B cell (primary cell): ENCODE data around the gene NLRP1. TPM values are rescaled to one million over a fixed set of nuclear protein-coding genes. Genes with fewer than 3 reads are reported as not detected.

Experiments
- ATAC-seq: fragments of 200-7000 bp; cut with Tn5 transposase; one replicate; pipeline ENCODE4 v1.10.0; 2021; ENCODE audit warnings: low read depth, mild to moderate bottlenecking, moderate number of reproducible peaks, moderate library complexity
- CTCF ChIA-PET: fragments of 350-600 bp; sonication (Branson Sonifier 250); formaldehyde crosslinking; loops from one replicate; lab custom pipeline; 2021; ENCODE audit warnings: antibody characterized with exemption, inconsistent platforms; lab: Charles Lee
- POLR2A ChIA-PET: fragments of 350-600 bp; sonication (Branson Sonifier 250); formaldehyde crosslinking; loops from one replicate; lab custom pipeline; 2021; ENCODE audit warnings: antibody characterized with exemption; lab: Charles Lee
- DNase-seq: peaks from one replicate; pipeline ENCODE4 v3.0.0; 2013
- H2AFZ ChIP-seq: 2 replicates; pipeline ENCODE4 v1.6.1; 2012; ENCODE audit warnings: mild to moderate bottlenecking, low read depth, low read length; ENCODE audit not compliant: insufficient read depth, poor library complexity, severe bottlenecking
- H3K27ac ChIP-seq, 2 donors: 1 replicate in 1 of 2; 2 replicates in 1 of 2; pipeline ENCODE4 v1.5.1; 2012 to 2013; ENCODE audit warnings: low read length in 2 of 2, mild to moderate bottlenecking in 2 of 2, moderate library complexity in 1 of 2
- H3K27me3 ChIP-seq, 4 experiments: fragments of 200-600 bp in 1 of 4; sonication (generic) in 1 of 4; replicated peaks in 1 of 4; 1 replicate in 2 of 4; 2 replicates in 2 of 4; pipeline versions ENCODE4 v1.6.1 to v1.7.0; 2013 to 2016; ENCODE audit warnings: low read length in 3 of 4, mild to moderate bottlenecking in 2 of 4, mixed read lengths in 1 of 4, moderate library complexity in 1 of 4; ENCODE audit not compliant: insufficient read depth in 4 of 4, control insufficient read depth in 3 of 4; ENCODE audit errors: control extremely low read depth in 1 of 4
- H3K36me3 ChIP-seq, 2 experiments: replicated peaks in 1 of 2; 1 replicate in 1 of 2; 2 replicates in 1 of 2; pipeline versions ENCODE4 v1.6.1 to v1.7.1; 2013; ENCODE audit warnings: low read length in 1 of 2; ENCODE audit not compliant: insufficient read depth in 2 of 2, control insufficient read depth in 1 of 2; ENCODE audit errors: control extremely low read depth in 1 of 2, extremely low read depth in 1 of 2
- H3K4me1 ChIP-seq, 2 donors: fragments of 200-600 bp in 1 of 2; sonication (generic) in 1 of 2; 1 replicate in 1 of 2; 2 replicates in 1 of 2; pipeline versions ENCODE4 v1.5.1 to v1.6.1; 2013 to 2017; ENCODE audit warnings: low read length in 2 of 2; ENCODE audit not compliant: control insufficient read depth in 2 of 2, insufficient read depth in 2 of 2
- H3K4me2 ChIP-seq: replicated peaks from 2 replicates; pipeline ENCODE3; 2012; ENCODE audit warnings: mild to moderate bottlenecking, low read depth, low read length; ENCODE audit not compliant: poor library complexity, severe bottlenecking
- H3K4me3 ChIP-seq, 5 experiments: fragments of 200-600 bp in 1 of 5; sonication (generic) in 1 of 5; 1 replicate in 3 of 5; 2 replicates in 2 of 5; pipeline versions ENCODE4 v1.5.1 to v1.7.0; 2011 to 2016; ENCODE audit warnings: low read length in 4 of 5, mild to moderate bottlenecking in 4 of 5, low read depth in 2 of 5, control low read depth in 1 of 5, moderate library complexity in 1 of 5; ENCODE audit not compliant: insufficient read depth in 1 of 5; ENCODE audit errors: control extremely low read depth in 1 of 5, extremely low read depth in 1 of 5
- H3K79me2 ChIP-seq: fragments of 200-600 bp; sonication (generic); one replicate; pipeline ENCODE4 v1.6.0; 2016; ENCODE audit warnings: low read length; ENCODE audit not compliant: control insufficient read depth, insufficient read depth
- H3K9ac ChIP-seq: fragments of 200-600 bp; sonication (generic); 2 replicates; pipeline ENCODE4 v1.6.1; 2017; ENCODE audit warnings: mild to moderate bottlenecking, low read length, moderate library complexity
- H3K9me3 ChIP-seq, 3 donors: one replicate each; pipeline versions ENCODE4 v1.6.1 to v1.7.1; 2013; ENCODE audit warnings: low read length in 2 of 3; ENCODE audit not compliant: control insufficient read depth in 2 of 3, insufficient read depth in 1 of 3; ENCODE audit errors: control extremely low read depth in 1 of 3
- H4K20me1 ChIP-seq: 2 replicates; pipeline ENCODE4 v1.6.0; 2012; ENCODE audit warnings: mild to moderate bottlenecking, low read length; ENCODE audit not compliant: insufficient read depth, control insufficient read depth, poor library complexity, severe bottlenecking
- H3K27ac Mint-ChIP-seq: one replicate; pipeline ENCODE4 v1.8.0; 2021; ENCODE audit warnings: mixed read lengths
- H3K27me3 Mint-ChIP-seq: one replicate; pipeline ENCODE4 v1.8.0; 2021; ENCODE audit warnings: mixed read lengths
- H3K4me1 Mint-ChIP-seq: one replicate; pipeline ENCODE4 v1.8.0; 2021; ENCODE audit warnings: mixed read lengths
- H3K4me3 Mint-ChIP-seq: one replicate; pipeline ENCODE4 v1.8.0; 2021; ENCODE audit warnings: mixed read lengths
- H3K9me3 Mint-ChIP-seq: one replicate; pipeline ENCODE4 v1.8.0; 2022; ENCODE audit warnings: mixed read lengths; ENCODE audit not compliant: insufficient read depth
- CTCF ChIP-seq: fragments of 200-600 bp; IDR thresholded peaks from one replicate; pipeline ENCODE4 v1.8.0; 2022; ENCODE audit warnings: antibody characterized with exemption, mild to moderate bottlenecking
- EZH2 ChIP-seq: IDR thresholded peaks from 2 replicates; pipeline ENCODE4 v1.6.1; 2012; ENCODE audit warnings: borderline replicate concordance, low read depth, mild to moderate bottlenecking, moderate library complexity, low read length; ENCODE audit not compliant: insufficient read depth, poor library complexity, severe bottlenecking
- WGBS: methylation state at CpG from one replicate; pipeline ENCODE4 v1.1.5; 2013; ENCODE audit warnings: missing lambda C conversion rate; ENCODE audit not compliant: insufficient coverage; 5-methylcytosine and 5-hydroxymethylcytosine counted together
- intact Hi-C: fragments of 100-400 bp; cut with micrococcal nuclease; formaldehyde crosslinking; loops from one replicate; pipeline ENCODE4 v1.10.0; 2022
- polyA plus RNA-seq: library from polyadenylated mRNA; depleted of rRNA; stranded (reverse); fragments of >200 nt; gene quantifications from 2 replicates; pipeline ENCODE4 v1.2.3, GENCODE V29; 2012
- total RNA-seq, 2 donors: library from RNA; stranded (reverse); fragments of 120-200 nt in 1 of 2; gene quantifications; 1 replicate in 1 of 2; 2 replicates in 1 of 2; pipeline versions ENCODE4 v1.2.3 to v1.2.4, GENCODE V29; 2013 to 2022

Gene NLRP1
- total and polyA plus RNA-seq, 2 donors (not counting 1 experiment from before 2014, with no cell fraction given) = 141 to 189 TPM

- intact Hi-C loops = no loop called here
- peaks cover 4 to 73% of the 10 kb centered on the region in 2 experiments for H3K36me3 ChIP-seq
Measured at GRCh38 chr17:5539286-5539685, 45.0 kb downstream of the NLRP1 start.

More at GRCh38 chr17:5539286-5539685, 45.0 kb downstream of the NLRP1 start:
- Mint-ChIP-seq H3K27me3 (no peaks in the 10 kb centered on the region), H3K4me1 (no peaks in the 10 kb centered on the region), H3K27ac (no peak overlapping the region), H3K9me3 (no peaks in the 10 kb centered on the region), H3K4me3 (no peak overlapping the region)
- no peak overlapping the region for H2AFZ ChIP-seq
- DNase-seq (no peak), ATAC-seq (no peak)
- H3K27ac ChIP-seq = no peak overlapping the region
- POLR2A ChIA-PET = no interaction called here
- H3K27me3 ChIP-seq = no peaks in the 10 kb centered on the region
- no peak overlapping the region for H3K4me3 ChIP-seq
- H3K9ac ChIP-seq = no peak overlapping the region
- TF ChIP-seq CTCF (no peak), EZH2 (no peak)
- WGBS = over 99% methylated on average over 8 of the region's 8 CpGs
- H4K20me1 ChIP-seq = no peaks in the 10 kb centered on the region
- no peak overlapping the region for H3K4me2 ChIP-seq
- CTCF ChIA-PET = no interaction called here
- H3K9me3 ChIP-seq = no peaks in the 10 kb centered on the region
- H3K79me2 ChIP-seq = no peaks in the 10 kb centered on the region
- H3K4me1 ChIP-seq = no peaks in the 10 kb centered on the region
